CD4-positive, alpha-beta T cell treated with Interleukin-15 for 1 hour (primary cell): ENCODE measurements around the gene ZNF212.

Experiments
- DNase-seq: peaks from one replicate; pipeline ENCODE4 v3.0.0-alpha.2; 2020

The ZNF212 gene

DNA sequence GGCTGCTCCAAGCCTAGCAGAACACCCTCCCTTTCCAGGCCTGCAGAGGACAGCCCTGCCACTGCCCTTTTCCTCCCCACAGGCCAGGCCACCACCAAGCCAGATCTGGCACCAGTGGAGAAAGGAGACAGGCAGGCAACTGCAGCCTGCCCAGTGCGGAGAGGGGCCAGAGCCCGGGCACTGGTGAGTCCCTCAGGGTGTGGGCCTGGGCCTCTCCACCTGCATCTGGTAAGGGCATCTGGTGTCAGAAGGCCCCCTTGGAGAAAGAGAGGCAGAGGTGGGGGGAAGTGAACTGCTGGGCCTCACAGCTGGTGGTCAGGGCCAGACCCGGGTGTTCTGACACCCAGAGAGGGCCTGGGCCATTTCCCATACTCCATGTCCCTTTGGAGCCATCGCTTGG lies 50.4 kb downstream of the ZNF212 start:
- no peak for DNase-seq

DNA sequence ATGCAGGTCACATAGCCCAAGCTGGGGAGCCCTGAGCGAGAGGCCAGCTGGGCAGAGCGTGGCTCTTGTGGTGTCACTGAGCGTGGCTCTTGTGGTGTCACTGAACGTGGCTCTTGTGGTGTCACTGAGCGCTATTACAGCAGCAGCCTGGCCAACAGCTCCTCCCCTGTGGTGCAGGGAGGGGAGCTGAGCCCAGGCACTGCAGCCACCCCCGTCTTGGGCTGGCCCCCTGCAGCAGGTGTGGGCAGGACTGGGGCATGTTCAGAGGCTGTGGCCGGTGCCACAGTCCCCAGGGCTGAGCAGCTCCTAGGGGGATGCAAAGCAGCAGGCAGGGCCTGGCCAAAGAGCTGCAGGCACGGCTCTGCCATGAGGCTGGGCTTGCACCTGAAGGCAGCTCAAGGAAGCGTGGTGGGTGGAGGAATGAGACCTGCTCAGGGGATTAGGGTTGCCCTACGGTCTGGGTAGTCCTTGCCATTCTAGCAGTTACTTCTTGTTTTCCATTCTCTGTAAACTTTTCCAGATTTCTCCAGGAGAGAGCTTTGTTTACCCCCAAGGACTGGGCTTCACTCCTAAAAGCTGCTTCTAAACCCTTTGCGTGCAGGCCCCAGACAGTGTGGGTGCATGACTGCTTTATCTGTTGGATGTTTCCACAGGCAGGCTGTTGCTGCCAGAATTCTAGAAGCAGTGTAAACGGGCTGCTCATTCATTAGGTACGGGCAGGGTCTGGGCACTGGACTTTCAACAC lies 51.8 kb downstream of the ZNF212 start:
- DNase-seq: no peak

DNA sequence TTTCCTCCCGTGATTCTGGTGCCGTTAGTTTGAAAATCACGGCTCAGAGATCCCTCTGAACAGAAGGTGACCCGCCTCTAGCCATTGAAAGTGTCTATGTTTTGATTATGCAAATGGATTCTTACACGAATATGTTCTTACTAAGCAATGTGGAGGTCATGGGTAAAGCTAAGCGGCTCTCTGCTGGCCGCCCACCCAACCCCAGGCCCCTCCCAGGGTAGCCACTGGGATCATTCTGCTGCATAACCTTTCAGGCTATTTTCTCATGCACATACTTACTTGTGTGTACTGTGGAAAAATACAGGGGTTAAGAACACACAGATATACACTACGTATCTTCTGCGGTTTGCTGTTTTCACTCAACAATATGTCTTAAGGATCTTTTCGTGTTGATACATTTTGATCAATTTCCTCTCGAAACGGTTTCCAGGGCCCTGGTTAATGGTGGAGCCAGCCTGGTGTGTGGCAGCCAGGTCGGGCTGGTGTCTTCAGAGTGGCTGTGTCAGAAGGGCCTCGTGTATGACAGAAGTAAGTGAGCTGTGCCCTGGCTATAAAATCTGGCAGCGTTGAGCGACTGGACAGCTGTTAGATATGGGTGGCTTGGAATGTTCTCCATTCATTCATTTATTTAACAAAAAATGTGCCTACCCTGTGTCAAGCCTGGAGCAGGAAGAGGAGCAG lies 52.5 kb downstream of the ZNF212 start:
- DNase-seq: no peak

DNA sequence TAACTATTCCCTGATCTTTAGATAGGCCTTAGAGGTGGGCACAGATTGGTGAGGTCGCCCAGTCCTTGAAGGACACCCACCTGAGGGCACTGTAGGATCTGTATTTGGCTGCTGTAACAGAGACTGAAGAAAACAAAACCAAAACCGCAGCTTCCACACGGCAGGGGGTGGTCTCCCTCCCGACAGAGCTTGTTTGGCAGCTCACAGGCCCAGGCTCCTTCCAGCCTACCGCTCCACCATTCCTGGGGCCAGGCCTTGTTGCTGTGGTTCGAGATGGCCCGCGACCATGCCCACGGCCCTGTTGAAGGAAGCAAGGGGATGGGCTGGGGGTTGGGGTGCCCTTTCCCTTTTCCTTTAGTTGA lies 53.0 kb downstream of the ZNF212 start:
- no peak for DNase-seq

DNA sequence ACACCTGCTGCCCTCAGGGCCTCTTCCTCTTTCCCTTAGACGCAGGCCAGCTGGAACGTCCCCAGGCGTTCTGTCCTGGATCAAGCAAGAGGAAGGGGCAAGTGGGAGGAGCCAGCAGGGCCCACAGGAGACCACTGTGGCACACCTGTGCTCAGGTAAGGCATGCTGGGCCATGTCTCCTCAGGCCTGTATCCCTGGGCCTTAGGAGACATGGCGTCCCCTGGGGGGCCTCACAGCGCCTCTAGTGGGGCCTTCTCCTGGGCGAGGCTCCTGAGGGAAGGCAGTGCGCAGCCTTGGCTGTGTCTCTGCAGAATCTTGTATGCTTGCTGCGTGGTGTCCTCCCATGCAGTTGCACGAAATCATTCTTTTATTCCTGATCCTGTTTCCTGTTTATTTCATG lies 53.9 kb downstream of the ZNF212 start:
- no peak for DNase-seq

DNA sequence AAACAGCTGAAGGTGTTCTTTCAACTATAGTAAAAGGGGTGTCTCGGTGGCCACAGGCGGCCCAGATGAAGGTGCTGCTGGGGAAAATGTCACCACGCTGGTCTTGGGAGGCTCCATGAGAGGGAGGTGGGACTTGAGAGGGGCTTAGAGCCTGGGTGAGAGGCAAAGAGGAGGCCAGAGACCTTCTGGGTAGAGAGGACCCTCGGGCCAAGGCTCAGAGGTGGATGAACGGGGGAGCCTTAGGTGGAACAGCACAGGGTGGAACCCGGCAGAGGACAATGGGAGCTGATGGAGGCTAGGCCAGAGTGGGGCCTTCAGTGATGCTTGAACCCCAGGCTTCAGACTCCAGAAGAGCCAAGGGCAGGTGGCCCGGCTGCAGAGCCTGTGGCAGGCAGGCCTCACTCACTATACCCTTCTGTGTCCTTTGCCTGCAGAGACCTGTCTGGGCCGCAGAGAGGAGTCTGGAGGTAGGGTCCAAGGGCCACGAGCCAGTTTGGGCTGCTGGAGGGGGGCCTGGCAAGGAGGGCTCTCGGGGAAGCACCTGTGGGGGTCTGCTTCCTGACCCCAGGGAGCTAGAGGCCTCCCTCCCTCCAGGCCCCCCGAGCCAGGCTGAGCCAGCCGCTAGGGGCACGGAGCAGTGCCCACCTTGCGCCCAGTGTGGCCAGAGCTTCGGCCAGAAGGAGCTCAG lies 54.6 kb downstream of the ZNF212 start:
- no peak for DNase-seq

DNA sequence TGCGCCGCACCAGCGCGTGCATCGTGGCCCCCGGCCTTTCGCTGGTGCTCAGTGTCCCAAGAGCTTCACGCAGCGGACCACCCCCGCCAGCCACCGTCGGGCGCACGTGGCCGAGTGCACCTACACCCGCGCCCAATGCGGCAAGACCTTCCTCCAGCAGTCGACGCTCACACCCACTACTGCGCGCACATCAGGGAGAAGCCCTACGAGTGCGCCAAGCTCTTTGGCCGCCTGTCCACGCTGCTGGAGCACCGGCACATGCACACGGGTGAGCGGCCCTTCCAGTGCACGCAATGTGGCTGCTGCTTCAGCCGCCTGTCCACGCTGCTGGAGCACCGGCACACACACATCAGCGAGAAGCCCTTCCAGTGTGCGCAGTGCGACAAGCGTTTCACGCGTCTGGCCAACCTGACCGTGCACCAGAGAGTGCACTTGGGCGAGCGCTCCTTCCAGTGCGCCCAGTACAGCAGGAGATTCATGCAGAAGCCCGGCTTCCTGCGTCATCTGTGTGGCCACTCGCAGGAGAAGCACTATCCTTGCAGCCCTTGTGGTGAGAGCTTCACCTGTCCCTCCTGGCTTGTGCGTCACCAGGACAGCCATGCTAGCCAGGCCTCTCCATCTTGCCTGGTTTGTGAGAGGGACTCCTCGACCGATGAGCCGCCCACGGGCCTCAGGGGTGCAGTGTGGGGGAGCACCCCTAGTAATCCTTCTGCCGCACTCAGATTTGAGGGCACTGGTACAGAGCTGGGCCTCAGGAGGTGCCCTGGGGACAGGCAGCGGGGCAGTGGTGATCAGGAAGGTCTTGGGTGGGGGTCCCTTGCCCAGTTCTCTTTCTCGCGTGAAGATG lies 55.4 kb downstream of the ZNF212 start:
- no peak for DNase-seq

DNA sequence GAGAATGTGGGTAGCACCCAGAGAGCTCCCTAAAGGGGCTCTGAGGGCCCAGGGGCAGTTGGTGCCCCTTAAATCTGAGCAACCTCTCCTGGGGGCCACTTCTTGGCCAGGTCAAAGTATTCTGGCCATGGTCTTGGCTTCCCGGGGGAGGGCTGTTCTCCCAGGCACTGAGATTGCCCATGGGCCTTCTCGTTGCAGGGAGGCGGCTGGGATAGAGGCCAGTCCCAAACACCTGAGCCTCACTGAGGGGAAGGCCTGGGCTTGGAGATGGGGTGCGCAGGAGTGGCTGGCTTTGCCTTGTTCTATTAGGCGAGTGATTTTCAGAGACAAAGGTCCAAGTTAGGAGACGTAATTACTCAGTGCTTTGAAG lies 56.0 kb downstream of the ZNF212 start:
- DNase-seq: no peak

DNA sequence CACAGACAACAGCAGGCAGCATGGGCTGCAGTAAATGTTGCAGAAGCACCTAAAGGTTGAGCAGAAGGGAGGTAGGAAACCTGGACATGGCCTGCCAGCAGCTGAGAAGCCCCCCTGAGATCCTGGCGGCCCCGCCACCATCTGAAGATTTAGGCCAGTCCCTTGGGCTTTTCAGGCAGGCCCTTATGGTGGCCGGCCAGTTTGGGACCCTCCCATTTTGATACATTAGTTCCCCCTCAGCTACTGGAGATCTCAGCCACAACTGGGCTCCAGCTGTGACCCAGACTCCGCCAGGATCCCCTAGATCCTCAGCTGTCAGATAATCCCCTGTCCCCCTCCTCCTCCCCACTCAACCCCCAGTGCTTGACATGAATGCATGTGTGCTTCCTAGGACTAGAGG lies 56.9 kb downstream of the ZNF212 start:
- DNase-seq: no peak

DNA sequence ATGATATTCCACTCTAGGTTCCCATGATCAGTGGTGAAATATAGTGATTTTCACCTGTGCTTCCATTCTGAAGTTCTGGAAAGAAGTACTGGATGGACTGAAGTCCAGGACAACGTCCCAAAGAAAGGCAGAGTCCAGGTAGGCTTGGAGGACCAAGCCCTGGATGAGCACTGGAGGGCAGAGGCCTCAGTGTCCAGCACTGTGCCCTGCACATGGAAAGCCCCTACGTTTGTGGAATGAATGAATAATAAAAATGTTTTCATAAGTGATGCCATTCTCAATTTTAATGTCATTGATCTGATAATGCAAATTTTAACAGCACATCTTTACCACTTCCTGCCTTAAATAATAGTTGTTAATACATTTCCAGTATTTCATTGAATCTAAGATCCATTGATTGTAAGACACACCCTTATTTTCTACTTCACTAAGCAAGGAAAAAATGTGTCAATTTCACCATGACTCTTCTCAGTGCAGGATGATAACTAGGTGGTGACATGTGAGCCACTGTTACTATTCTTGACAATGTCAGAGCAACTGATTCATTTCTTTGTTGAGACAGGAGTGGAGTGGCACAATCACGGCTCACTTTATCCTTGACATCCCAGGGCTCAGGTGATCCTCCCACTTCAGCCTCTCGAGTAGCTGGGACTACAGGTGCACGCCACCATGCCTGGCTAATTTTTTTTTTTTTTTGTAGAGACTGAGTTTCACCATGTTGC lies 57.7 kb downstream of the ZNF212 start:
- DNase-seq: no peak

DNA sequence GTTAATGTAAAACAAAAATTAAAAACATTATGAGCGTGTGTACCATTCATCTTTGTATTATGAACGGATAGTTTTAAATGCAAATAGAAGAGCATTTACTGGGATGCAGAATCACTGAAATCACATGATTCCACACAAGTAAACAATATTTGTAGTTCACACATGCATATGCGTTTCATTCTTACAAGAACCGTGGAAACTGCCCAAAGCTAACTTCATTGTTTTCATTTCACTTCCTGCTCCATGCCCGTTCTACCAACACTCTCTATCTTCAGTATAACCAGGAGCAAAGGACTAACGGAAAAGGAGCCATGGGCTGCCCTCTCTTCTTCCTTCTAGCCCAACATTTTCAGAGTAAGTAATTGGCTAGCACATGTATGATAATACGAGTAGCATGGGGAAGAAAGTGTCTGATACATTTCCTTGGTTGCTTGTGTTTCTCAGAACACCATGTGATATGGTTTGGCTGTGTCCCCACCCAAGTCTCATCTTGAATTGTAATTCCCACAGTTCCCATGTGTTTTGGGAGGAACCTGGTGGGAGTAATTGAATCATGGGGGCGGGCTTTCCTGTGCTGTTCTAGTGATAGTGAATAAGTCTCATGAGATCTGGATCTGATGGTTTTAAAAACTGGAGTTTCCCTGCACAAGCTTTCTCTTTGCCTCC lies 61.3 kb downstream of the ZNF212 start:
- no peak for DNase-seq

DNA sequence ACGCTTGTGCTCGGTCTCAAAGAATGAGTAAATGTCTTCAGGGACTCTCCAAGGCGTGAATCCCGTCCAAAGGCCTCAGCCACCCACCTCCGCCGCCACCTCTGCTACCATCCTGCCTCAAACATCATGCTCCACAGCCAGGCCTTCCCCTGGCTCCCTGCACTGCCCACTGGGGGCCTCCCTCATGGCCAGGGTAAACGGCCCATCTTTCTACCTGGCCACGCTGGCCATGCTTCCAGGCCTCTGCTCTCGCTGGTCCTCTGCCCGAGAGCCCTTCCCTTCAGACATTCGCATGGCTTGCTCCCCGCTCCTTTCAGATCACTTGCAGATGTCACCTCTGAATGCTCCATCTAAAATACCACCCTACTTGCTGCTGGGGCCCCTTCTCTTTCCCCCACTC lies 62.8 kb downstream of the ZNF212 start:
- DNase-seq: no peak

DNA sequence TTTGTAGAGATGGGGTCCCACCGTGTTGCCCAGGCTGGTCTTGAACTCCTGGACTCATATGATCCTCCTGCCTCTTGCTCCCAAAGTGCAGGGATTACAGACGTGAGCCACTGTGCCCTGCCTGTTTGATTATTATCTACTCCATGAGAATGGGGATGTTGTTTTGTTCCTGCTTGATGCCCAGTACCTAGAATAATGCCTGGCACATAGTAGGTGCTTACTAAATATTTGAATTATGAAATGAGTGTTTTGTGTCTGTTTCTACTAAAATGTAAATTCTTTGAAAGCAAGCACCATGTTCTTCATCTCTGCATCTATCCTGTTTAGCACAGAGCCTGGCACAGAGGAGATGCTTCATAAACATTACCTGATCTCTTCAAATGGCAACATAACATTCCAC lies 63.4 kb downstream of the ZNF212 start:
- no peak for DNase-seq

DNA sequence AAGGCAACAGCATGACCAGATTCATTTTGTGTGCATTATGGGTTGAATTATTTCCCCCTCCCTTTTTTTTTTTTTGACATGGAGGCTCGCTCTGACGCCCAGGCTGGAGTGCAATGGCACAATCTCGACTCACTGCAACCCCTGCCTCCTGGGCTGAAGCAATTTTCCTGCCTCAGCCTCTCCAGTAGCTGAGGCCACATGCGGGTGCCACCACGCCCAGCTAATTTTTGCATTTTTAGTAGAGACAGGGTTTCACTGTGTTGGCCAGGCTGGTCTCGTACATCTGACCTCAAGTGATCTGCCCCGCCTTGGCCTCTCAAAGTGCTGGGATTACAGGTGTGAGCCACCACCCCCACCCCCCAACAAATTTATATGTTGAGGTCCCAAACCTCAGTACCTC lies 64.6 kb downstream of the ZNF212 start:
- DNase-seq: no peak
